Activated naive CD4-positive, alpha-beta T cell treated with anti-CD3 and anti-CD28 coated beads, Interleukin-2, amount 50 U/mL, for 16 hours (primary cell): ENCODE results near the gene PER3.
"Not testable (repeated sequence)": the region's sequence is repeated elsewhere in the genome, so short reads cannot be mapped to it uniquely, and the experiment has no call there.

Source experiments
- DNase-seq: peaks from one replicate; pipeline ENCODE4 v3.0.0-alpha.2; 2020

The PER3 gene

DNA sequence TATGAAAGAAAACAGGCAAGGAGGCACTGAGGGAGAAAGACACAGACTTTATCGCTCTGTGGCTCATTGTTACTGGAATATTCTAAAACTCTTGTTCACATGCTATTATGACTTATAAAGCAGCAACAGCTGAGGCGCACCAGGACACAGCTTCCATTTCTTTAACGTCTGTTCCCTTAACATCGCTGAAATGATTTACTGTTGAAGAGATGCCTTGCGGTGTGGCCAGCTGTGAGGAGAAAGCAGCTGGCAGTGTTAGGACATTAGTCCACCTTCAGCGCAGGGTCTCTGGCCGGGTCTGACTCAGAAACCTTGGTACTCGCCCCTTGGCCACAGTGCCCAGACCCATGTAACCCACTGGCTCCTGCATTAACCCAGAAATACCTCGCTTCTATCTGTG, 3.1 kb upstream of the PER3 start:
- no peak for DNase-seq

- DNase-seq = no peak
These were observed 2.6 kb upstream of the PER3 start for GRCh38 chr1:7781501-7781900.

DNA sequence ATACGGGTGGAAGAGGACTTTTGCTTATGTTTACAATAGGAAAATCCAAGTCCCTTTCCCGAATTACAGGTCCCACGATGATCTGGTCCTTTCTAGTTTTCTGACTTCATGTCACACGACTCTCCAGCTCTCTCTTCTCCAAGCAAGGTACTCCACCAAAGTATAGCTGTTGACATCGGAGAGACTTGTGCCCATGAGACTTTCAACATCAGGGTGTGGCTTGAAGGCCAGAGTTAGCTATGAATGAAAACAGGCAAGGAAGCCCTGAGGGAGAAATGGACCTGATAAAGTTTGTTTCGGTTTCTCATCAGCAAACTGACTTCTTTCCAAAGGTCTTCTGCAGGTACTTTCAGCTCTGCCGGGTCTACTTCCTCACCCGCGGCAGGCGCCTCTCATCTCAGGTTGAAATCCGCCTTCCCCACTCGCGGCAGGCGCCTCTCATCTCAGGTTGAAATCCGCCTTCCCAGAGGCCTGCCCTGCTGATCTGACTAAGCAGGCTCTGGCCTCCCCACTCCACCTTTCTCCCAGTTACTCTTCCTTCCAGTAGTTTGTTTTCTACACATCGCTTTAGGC, 2.1 kb upstream of the PER3 start:
- no peak for DNase-seq

GRCh38 chr1:7783178-7783711, 846 bp upstream of the PER3 start:
- DNase-seq = no peak

DNA sequence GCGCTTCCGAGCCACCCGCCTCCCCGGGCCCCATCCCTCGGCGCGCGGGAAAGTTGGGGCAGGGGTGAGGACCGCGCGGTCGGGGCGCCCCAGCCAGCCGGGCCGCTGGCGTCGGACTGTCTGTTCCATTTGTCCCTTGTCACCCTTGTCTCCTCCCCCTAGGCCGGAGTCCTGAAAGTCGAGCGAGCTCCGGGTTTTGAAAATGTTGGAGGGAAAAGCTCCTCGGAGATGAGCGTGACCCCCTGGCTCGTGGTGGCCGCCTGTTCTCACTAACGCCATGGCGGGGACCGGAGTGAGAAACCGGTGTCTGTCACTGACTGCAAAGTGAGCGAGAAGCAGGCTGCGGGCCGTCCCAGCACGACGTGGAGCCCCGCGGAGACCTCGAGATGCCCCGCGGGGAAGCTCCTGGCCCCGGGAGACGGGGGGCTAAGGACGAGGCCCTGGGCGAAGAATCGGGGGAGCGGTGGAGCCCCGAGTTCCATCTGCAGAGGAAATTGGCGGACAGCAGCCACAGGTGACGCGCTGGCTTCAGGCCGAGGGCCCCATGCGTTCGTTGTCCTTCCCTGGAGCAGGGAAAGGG, 491 bp downstream of the PER3 start:
- no peak for DNase-seq

GRCh38 chr1:7785108-7785507, 1.0 kb downstream of the PER3 start:
- DNase-seq = no peak

- no peak for DNase-seq
These were observed 2.7 kb downstream of the PER3 start for GRCh38 chr1:7786795-7787194.

DNA sequence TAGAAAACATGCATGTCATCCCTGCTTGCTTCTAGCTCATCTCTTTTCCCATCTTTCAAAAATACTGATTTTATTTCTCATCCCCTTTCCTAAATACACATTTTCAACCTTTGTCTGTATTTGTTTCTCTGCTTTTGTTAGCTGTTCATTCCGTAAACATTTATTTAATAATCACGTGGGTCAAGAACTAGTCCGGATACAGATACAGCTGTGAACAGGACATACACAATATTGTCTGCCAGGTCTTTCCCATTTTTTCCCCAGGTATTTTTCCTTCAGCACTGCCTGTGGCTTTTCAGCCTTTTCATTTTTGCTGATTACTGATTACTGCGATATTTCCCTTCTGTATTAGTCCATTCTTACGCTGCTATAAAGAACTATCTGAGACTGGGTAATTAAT, 5.7 kb downstream of the PER3 start:
- no peak for DNase-seq

DNA sequence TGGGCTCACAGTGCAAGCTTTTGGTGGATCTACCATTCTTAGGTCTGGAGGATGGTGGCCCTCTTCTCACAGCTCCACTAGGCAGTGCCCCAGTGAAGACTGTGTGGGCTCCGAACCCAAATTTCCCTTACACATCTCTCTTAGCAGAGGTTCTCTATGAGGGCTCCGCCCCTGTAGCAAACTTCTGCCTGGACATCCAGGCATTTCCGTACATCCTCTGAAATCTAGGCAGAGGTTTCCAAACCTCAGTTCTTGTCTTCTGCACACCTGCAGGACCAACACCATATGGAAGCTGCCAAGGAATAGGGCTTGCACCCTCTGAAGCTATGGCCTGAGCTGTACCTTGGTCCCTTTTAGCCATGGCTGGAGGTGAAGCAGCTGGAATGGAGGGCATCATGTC, 6.9 kb downstream of the PER3 start:
- DNase-seq = not testable (repeated sequence)

- no peak for DNase-seq
These were observed 11.3 kb downstream of the PER3 start for GRCh38 chr1:7795406-7795805.

DNA sequence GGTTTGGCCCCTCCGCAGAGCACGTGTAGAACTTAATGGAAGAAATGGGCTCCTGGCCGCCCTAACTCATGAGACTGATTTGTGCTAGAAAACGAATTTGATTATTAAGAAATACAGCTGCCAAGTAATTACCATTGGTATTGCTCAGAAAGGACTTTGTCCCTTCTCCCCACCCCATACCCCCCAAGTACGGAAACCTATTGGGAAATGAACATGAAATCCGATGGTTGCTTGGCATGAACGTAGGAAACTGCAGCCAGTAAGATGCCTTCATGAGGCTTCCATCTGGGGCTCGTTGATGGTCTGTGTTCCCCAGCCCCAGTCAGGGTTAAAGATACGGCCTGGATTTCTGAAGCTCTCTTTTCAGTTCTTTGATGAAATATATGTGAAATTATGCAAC, 21.4 kb downstream of the PER3 start:
- no peak for DNase-seq

DNA sequence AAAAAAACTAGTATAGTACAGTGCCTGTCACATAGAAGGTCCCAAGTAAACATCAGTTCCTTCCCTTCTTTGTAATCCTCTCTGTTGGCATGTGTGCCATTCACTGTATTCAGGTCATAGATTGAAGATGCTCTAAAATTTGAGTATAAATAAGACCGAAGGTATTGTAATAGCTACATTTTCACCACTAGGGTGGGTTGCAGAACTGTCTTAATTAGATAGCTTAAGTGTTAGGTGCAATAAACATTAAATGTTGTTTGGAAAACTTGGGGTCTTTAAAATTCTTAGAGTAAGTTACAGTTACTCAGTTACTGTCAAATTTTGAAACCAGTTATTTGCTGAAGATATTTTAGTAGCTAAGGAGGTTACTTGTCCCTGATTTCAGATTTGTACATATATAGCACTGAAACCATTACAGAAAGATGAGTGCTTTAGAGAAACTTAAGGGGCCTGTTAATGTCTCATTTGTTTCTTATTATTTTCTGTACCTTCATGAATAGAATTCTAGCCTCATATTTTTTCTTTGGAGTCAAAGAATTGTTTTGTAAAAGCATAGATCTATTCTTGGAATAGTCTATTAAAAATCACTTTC, 24.3 kb downstream of the PER3 start:
- no peak for DNase-seq

DNA sequence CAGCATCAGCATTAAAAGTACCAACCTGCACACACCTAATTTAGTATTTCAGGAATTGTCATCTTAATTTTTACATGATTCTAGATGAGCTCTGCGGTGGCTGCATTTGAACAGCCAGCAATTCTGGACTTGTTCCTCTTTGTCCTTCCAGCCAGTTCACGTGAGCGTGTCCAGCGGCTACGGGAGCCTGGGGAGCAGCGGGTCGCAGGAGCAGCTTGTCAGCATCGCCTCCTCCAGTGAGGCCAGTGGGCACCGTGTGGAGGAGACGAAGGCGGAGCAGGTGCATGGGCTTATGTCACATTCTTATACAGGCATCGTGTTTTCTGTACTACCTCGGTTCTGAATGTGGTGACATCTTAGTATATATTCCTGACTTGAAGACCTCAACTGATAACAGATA, 25.7 kb downstream of the PER3 start:
- DNase-seq = no peak

GRCh38 chr1:7810395-7810794, 26.3 kb downstream of the PER3 start:
- DNase-seq = no peak

- DNase-seq = no peak
These were observed 27.4 kb downstream of the PER3 start for GRCh38 chr1:7811476-7811875.

- no peak for DNase-seq
These were observed 29.7 kb downstream of the PER3 start for GRCh38 chr1:7813677-7814373.

- DNase-seq = no peak
These were observed 37.2 kb downstream of the PER3 start for GRCh38 chr1:7821282-7821681.

GRCh38 chr1:7824701-7825100, 40.6 kb downstream of the PER3 start:
- no peak for DNase-seq

DNA sequence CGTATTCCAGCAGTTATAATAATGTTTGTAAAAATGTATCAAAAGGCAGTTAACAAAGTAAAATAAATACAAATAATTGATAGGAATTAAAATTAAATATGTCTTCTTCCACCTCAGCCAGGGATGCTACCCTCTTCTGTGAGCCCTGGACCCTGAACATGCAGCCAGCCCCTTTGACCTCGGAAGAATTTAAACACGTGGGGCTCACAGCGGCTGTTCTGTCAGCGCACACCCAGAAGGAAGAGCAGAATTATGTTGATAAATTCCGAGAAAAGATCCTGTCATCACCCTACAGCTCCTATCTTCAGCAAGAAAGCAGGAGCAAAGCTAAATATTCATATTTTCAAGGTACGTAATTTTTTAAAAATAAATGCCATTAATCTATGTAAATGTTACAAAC, 42.3 kb downstream of the PER3 start:
- no peak for DNase-seq

GRCh38 chr1:7827126-7827955, 43.2 kb downstream of the PER3 start:
- peak; percentile 47 for DNase-seq

GRCh38 chr1:7831458-7831857, 47.4 kb downstream of the PER3 start:
- DNase-seq = no peak

GRCh38 chr1:7833035-7833434, 48.9 kb downstream of the PER3 start:
- DNase-seq = no peak

GRCh38 chr1:7838714-7839113, 54.6 kb downstream of the PER3 start:
- DNase-seq = no peak
